Astrocyte (in vitro differentiated cells and primary cell): ENCODE results near the gene TOP1. TPM values are rescaled to one million over a fixed set of nuclear protein-coding genes. Genes with fewer than 3 reads are reported as not detected.

Experiments used
- DNase-seq: peaks from one replicate; pipeline ENCODE4 v3.0.0-alpha.2; 2010; ENCODE audit warnings: low read depth
- FAIRE-seq: peaks from 2 replicates; lab custom pipeline; 2011; peaks lifted over from hg19 to GRCh38; lab: Jason Lieb, UNC
- H2AFZ ChIP-seq: 2 replicates; pipeline ENCODE4 v1.6.0; 2012; ENCODE audit warnings: low read depth, low read length, inconsistent platforms
- H3K27ac ChIP-seq: 2 replicates; pipeline ENCODE4 v1.5.1; 2011; ENCODE audit warnings: low read depth, low read length, inconsistent platforms
- H3K27me3 ChIP-seq: 2 replicates; pipeline ENCODE4 v1.6.0; 2011; ENCODE audit warnings: low read length, inconsistent platforms; ENCODE audit not compliant: insufficient read depth
- H3K36me3 ChIP-seq: 2 replicates; pipeline ENCODE4 v1.5.1; 2011; ENCODE audit warnings: low read length, inconsistent platforms; ENCODE audit not compliant: insufficient read depth
- H3K4me1 ChIP-seq: 2 replicates; pipeline ENCODE4 v1.5.1; 2011; ENCODE audit warnings: low read length, inconsistent platforms; ENCODE audit not compliant: insufficient read depth
- H3K4me2 ChIP-seq: 2 replicates; pipeline ENCODE4 v1.6.0; 2012; ENCODE audit warnings: low read length, inconsistent platforms
- H3K4me3 ChIP-seq: 2 replicates; pipeline ENCODE4 v1.5.1; 2011; ENCODE audit warnings: low read depth, mild to moderate bottlenecking, low read length, inconsistent platforms; ENCODE audit not compliant: insufficient read depth
- H3K79me2 ChIP-seq: 2 replicates; pipeline ENCODE4 v1.6.0; 2012; ENCODE audit warnings: mild to moderate bottlenecking, low read length, inconsistent platforms; ENCODE audit not compliant: insufficient read depth
- H3K9ac ChIP-seq: 2 replicates; pipeline ENCODE4 v1.6.0; 2012; ENCODE audit warnings: mild to moderate bottlenecking, low read length, inconsistent platforms
- H3K9me3 ChIP-seq: 2 replicates; pipeline ENCODE4 v1.5.1; 2012; ENCODE audit warnings: low read depth, mild to moderate bottlenecking, low read length, inconsistent platforms; ENCODE audit not compliant: insufficient read depth
- H4K20me1 ChIP-seq: 2 replicates; pipeline ENCODE4 v1.6.0; 2012; ENCODE audit warnings: low read length, inconsistent platforms; ENCODE audit not compliant: insufficient read depth
- H3K27ac Mint-ChIP-seq: one replicate; pipeline ENCODE4 v1.8.0; 2021; ENCODE audit warnings: mild to moderate bottlenecking, mixed read lengths; ENCODE audit not compliant: unreplicated experiment
- H3K27me3 Mint-ChIP-seq: one replicate; pipeline ENCODE4 v1.8.0; 2021; ENCODE audit warnings: low read depth, mixed read lengths; ENCODE audit not compliant: unreplicated experiment
- H3K36me3 Mint-ChIP-seq: one replicate; pipeline ENCODE4 v1.8.0; 2021; ENCODE audit warnings: low read depth, mixed read lengths; ENCODE audit not compliant: unreplicated experiment
- H3K4me1 Mint-ChIP-seq: one replicate; pipeline ENCODE4 v1.8.0; 2021; ENCODE audit warnings: low read depth, mixed read lengths; ENCODE audit not compliant: unreplicated experiment
- H3K4me3 Mint-ChIP-seq: one replicate; pipeline ENCODE4 v1.8.0; 2021; ENCODE audit warnings: mild to moderate bottlenecking, moderate library complexity, mixed read lengths; ENCODE audit not compliant: unreplicated experiment
- H3K9me3 Mint-ChIP-seq: one replicate; pipeline ENCODE4 v1.8.0; 2021; ENCODE audit warnings: mild to moderate bottlenecking, mixed read lengths; ENCODE audit not compliant: unreplicated experiment
- EZH2 ChIP-seq: IDR thresholded peaks from 2 replicates; pipeline ENCODE4 v1.6.1; 2012; ENCODE audit warnings: mild to moderate bottlenecking, low read length, inconsistent platforms; ENCODE audit not compliant: insufficient read depth
- total RNA-seq: library from RNA; stranded (reverse); gene quantifications from 2 replicates; pipeline ENCODE4 v1.2.1, GENCODE V29; 2021
- TF ChIP-seq, protein P1 (sequence below): IDR thresholded peaks from 2 replicates; pipeline ENCODE4 v1.5.1; 2011; ENCODE audit warnings: low read depth, mild to moderate bottlenecking, inconsistent platforms, low read length, moderate library complexity; ENCODE audit not compliant: insufficient read depth

The TOP1 gene
- total RNA-seq, 1 donor from 2014 or later, result 63.5 TPM

- H3K27ac Mint-ChIP-seq, result no peak overlapping the region
These were observed 130.9 kb downstream of the TOP1 start for GRCh38 chr20:41159547-41159946.

GRCh38 chr20:41160686-41161085 lies 132.1 kb downstream of the TOP1 start:
- Histone ChIP-seq H3K4me3 (no peak overlapping the region), H3K79me2 (peaks cover 61% of the 10 kb centered on the region), H2AFZ (no peak overlapping the region), H4K20me1 (peaks cover 89% of the 10 kb centered on the region), H3K36me3 (peaks cover 17% of the 10 kb centered on the region), H3K27me3 (no peaks in the 10 kb centered on the region), H3K4me2 (no peak overlapping the region), H3K4me1 (no peaks in the 10 kb centered on the region), H3K9ac (no peak overlapping the region), H3K9me3 (no peaks in the 10 kb centered on the region), H3K27ac (no peak overlapping the region)
- no peak for DNase-seq
- no peak for FAIRE-seq
- Mint-ChIP-seq H3K9me3 (no peaks in the 10 kb centered on the region), H3K36me3 (peaks cover 37% of the 10 kb centered on the region), H3K27ac (no peak overlapping the region), H3K4me3 (no peak overlapping the region), H3K4me1 (peaks cover 14% of the 10 kb centered on the region), H3K27me3 (no peaks in the 10 kb centered on the region)
- TF ChIP-seq, protein P1, sequence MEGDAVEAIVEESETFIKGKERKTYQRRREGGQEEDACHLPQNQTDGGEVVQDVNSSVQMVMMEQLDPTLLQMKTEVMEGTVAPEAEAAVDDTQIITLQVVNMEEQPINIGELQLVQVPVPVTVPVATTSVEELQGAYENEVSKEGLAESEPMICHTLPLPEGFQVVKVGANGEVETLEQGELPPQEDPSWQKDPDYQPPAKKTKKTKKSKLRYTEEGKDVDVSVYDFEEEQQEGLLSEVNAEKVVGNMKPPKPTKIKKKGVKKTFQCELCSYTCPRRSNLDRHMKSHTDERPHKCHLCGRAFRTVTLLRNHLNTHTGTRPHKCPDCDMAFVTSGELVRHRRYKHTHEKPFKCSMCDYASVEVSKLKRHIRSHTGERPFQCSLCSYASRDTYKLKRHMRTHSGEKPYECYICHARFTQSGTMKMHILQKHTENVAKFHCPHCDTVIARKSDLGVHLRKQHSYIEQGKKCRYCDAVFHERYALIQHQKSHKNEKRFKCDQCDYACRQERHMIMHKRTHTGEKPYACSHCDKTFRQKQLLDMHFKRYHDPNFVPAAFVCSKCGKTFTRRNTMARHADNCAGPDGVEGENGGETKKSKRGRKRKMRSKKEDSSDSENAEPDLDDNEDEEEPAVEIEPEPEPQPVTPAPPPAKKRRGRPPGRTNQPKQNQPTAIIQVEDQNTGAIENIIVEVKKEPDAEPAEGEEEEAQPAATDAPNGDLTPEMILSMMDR, result no peak
- TF ChIP-seq EZH2, result no peak

More at GRCh38 chr20:41159547-41159946, 130.9 kb downstream of the TOP1 start:
- H3K4me2 ChIP-seq, result no peak overlapping the region
- H3K9ac ChIP-seq, result no peak overlapping the region
- H3K4me3 ChIP-seq, result no peak overlapping the region
- H3K27ac ChIP-seq, result no peak overlapping the region
- no peaks in the 10 kb centered on the region for H3K9me3 ChIP-seq
- H3K79me2 ChIP-seq, result peaks cover 72% of the 10 kb centered on the region
- Mint-ChIP-seq H3K4me1 (peaks cover 15% of the 10 kb centered on the region), H3K4me3 (no peak overlapping the region), H3K27me3 (no peaks in the 10 kb centered on the region), H3K36me3 (peaks cover 30% of the 10 kb centered on the region), H3K9me3 (no peaks in the 10 kb centered on the region)
- no peak overlapping the region for H2AFZ ChIP-seq
- TF ChIP-seq EZH2, result no peak
- TF ChIP-seq, protein P1, result no peak
- peaks cover 95% of the 10 kb centered on the region for H4K20me1 ChIP-seq
- FAIRE-seq (no peak), DNase-seq (no peak)
- no peaks in the 10 kb centered on the region for H3K4me1 ChIP-seq
- no peaks in the 10 kb centered on the region for H3K27me3 ChIP-seq
- peaks cover 10% of the 10 kb centered on the region for H3K36me3 ChIP-seq

- Mint-ChIP-seq H3K36me3 (peaks cover 41% of the 10 kb centered on the region), H3K9me3 (no peaks in the 10 kb centered on the region), H3K27me3 (no peaks in the 10 kb centered on the region), H3K27ac (no peak overlapping the region), H3K4me1 (peaks cover 11% of the 10 kb centered on the region), H3K4me3 (no peak overlapping the region)
- Histone ChIP-seq H3K27ac (no peak overlapping the region), H2AFZ (no peak overlapping the region), H3K79me2 (peaks cover 49% of the 10 kb centered on the region), H3K9me3 (no peaks in the 10 kb centered on the region), H3K4me1 (no peaks in the 10 kb centered on the region), H3K27me3 (no peaks in the 10 kb centered on the region), H3K36me3 (peaks cover 27% of the 10 kb centered on the region), H3K4me3 (no peak overlapping the region), H4K20me1 (peaks cover 77% of the 10 kb centered on the region), H3K9ac (no peak overlapping the region), H3K4me2 (no peak overlapping the region)
- no peak for DNase-seq
- TF ChIP-seq, protein P1, result no peak
- TF ChIP-seq EZH2, result no peak
- FAIRE-seq, result no peak
These were observed 133.3 kb downstream of the TOP1 start for GRCh38 chr20:41161886-41162285.
